AG09319 (cell line): ENCODE data around the gene SHISAL2A.

Experiments used
- DNase-seq: peaks from one replicate; pipeline ENCODE4 v3.0.0-alpha.2; 2010; ENCODE audit warnings: low read depth; ENCODE audit errors: extremely low read depth
- CTCF ChIP-seq: IDR thresholded peaks from 2 replicates; pipeline ENCODE4 v1.5.1; 2011; ENCODE audit warnings: low read depth, mild to moderate bottlenecking, inconsistent platforms, low read length, moderate library complexity

Gene SHISAL2A

GRCh38 chr1:52602856-52603600 is 29.9 kb upstream of the SHISAL2A start:
- DNase-seq, result no peak
- TF ChIP-seq CTCF, result no peak

- no peak for TF ChIP-seq CTCF
- DNase-seq, result no peak
Measured at GRCh38 chr1:52603630-52604029, 29.3 kb upstream of the SHISAL2A start.

GRCh38 chr1:52604063-52604770 is 28.8 kb upstream of the SHISAL2A start:
- TF ChIP-seq CTCF, result no peak
- no peak for DNase-seq

GRCh38 chr1:52613636-52614373 is 19.2 kb upstream of the SHISAL2A start:
- TF ChIP-seq CTCF, result no peak
- no peak for DNase-seq

- no peak for DNase-seq
- no peak for TF ChIP-seq CTCF
Measured at GRCh38 chr1:52614671-52615070, 18.3 kb upstream of the SHISAL2A start.

- DNase-seq, result no peak
- TF ChIP-seq CTCF, result no peak
Measured at GRCh38 chr1:52615489-52616042, 17.4 kb upstream of the SHISAL2A start.
